Testis (tissue), 2 donors: ENCODE results near the gene WDR83.

ENCODE experiments used
- POLR2A ChIP-seq: fragments of 450-650 bp; IDR thresholded peaks from one replicate; pipeline ENCODE4 v1.6.1; 2017; ENCODE audit warnings: antibody characterized with exemption, mild to moderate bottlenecking, moderate library complexity
- TF ChIP-seq, protein P1 (sequence below), 3 experiments: fragments of 450-650 bp in 2 of 3; fragments of 200-600 bp in 1 of 3; sonication (generic) in 1 of 3; IDR thresholded peaks; one replicate each; pipeline ENCODE4 v1.5.1; 2016 to 2019; ENCODE audit warnings: antibody characterized with exemption in 3 of 3, mild to moderate bottlenecking in 2 of 3, moderate library complexity in 1 of 3

DNA sequence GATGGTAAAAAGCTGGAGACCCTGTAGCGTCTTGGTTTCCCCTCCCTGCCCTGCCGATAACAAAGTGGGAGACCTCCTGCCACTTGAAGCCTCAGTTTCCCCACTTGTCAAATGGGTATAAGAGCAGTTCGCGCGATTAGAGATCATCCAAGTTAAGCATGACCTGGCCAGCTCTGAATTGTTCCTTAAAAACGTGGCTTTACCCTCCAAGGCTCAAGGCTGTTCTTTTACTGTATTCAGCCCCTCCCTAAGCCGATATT, 56.7 kb downstream of the WDR83 start:
- TF ChIP-seq, protein P1, sequence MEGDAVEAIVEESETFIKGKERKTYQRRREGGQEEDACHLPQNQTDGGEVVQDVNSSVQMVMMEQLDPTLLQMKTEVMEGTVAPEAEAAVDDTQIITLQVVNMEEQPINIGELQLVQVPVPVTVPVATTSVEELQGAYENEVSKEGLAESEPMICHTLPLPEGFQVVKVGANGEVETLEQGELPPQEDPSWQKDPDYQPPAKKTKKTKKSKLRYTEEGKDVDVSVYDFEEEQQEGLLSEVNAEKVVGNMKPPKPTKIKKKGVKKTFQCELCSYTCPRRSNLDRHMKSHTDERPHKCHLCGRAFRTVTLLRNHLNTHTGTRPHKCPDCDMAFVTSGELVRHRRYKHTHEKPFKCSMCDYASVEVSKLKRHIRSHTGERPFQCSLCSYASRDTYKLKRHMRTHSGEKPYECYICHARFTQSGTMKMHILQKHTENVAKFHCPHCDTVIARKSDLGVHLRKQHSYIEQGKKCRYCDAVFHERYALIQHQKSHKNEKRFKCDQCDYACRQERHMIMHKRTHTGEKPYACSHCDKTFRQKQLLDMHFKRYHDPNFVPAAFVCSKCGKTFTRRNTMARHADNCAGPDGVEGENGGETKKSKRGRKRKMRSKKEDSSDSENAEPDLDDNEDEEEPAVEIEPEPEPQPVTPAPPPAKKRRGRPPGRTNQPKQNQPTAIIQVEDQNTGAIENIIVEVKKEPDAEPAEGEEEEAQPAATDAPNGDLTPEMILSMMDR (IDR thresholded peaks at IDR 0.05) = no peak
- TF ChIP-seq POLR2A = no peak
